PFSK-1 (cell line): ENCODE data around the gene ISX.

Experiments
- POLR2AphosphoS5 ChIP-seq: IDR thresholded peaks from 2 replicates; pipeline ENCODE4 v1.6.1; 2012; ENCODE audit warnings: low read depth, mild to moderate bottlenecking, control low read depth, low read length, moderate library complexity
- REST ChIP-seq, 2 experiments: IDR thresholded peaks; 2 replicates each; pipeline versions ENCODE4 v1.6.1 to v1.8.0; 2011 to 2012; ENCODE audit warnings: low read depth in 2 of 2, low read length in 2 of 2, control low read depth in 1 of 2, inconsistent platforms in 1 of 2, mild to moderate bottlenecking in 1 of 2, moderate library complexity in 1 of 2; ENCODE audit not compliant: insufficient read depth in 1 of 2
- TAF1 ChIP-seq: IDR thresholded peaks from 2 replicates; pipeline ENCODE4 v1.6.1; 2012; ENCODE audit warnings: low read length, control low read depth, borderline replicate concordance; ENCODE audit not compliant: insufficient read depth

- TF ChIP-seq TAF1 = no peak
- TF ChIP-seq POLR2AphosphoS5 = no peak
- no peak for TF ChIP-seq REST (IDR thresholded peaks at IDR 0.05; ENCODE audit: insufficient read depth in 1 of 2, low read depth in 2 of 2, low read length in 2 of 2)
These were observed 7.0 kb downstream of the ISX start for GRCh38 chr22:35072925-35073324.
